HG02981 (cell line): Measurements from ENCODE around the gene ANKRD37.
"Not testable (repeated sequence)": the region's sequence is repeated elsewhere in the genome, so short reads cannot be mapped to it uniquely, and the experiment has no call there.

Source experiments
- ATAC-seq: cut with Tn5 transposase; IDR thresholded peaks from one replicate; pipeline ENCODE4 v1.9.1; 2021; ENCODE audit warnings: mild to moderate bottlenecking, moderate library complexity; ENCODE audit not compliant: unreplicated experiment

The ANKRD37 gene

GRCh38 chr4:185396724-185397385, at the start of gene ANKRD37:
TSS of gene ANKRD37 (plus strand) at chr4:185396841. CDS start at chr4:185396924, 83 bp downstream.
- ATAC-seq: no peak

- ATAC-seq: no peak
Measured at GRCh38 chr4:185346975-185347601, 49.6 kb upstream of the ANKRD37 start.

GRCh38 chr4:185351691-185352090, 45.0 kb upstream of the ANKRD37 start:
- no peak for ATAC-seq

GRCh38 chr4:185352202-185352601, 44.4 kb upstream of the ANKRD37 start:
- no peak for ATAC-seq

- ATAC-seq: no peak
Measured at GRCh38 chr4:185352741-185353140, 43.9 kb upstream of the ANKRD37 start.

- no peak for ATAC-seq
Measured at GRCh38 chr4:185357211-185357610, 39.4 kb upstream of the ANKRD37 start.

- ATAC-seq: no peak
Measured at GRCh38 chr4:185357733-185358440, 38.8 kb upstream of the ANKRD37 start.

GRCh38 chr4:185358514-185358913, 38.1 kb upstream of the ANKRD37 start:
- ATAC-seq: no peak

- no peak for ATAC-seq
Measured at GRCh38 chr4:185358959-185359358, 37.7 kb upstream of the ANKRD37 start.

- no peak for ATAC-seq
Measured at GRCh38 chr4:185359767-185360446, 36.7 kb upstream of the ANKRD37 start.

GRCh38 chr4:185361872-185362271, 34.8 kb upstream of the ANKRD37 start:
- ATAC-seq: no peak

- ATAC-seq: not testable (repeated sequence)
Measured at GRCh38 chr4:185362570-185362969, 34.1 kb upstream of the ANKRD37 start.

GRCh38 chr4:185363251-185363650, 33.4 kb upstream of the ANKRD37 start:
- no peak for ATAC-seq

GRCh38 chr4:185364886-185365285, 31.8 kb upstream of the ANKRD37 start:
- no peak for ATAC-seq

- ATAC-seq: no peak
Measured at GRCh38 chr4:185369731-185370130, 26.9 kb upstream of the ANKRD37 start.

GRCh38 chr4:185370268-185370949, 26.2 kb upstream of the ANKRD37 start:
- no peak for ATAC-seq

GRCh38 chr4:185371702-185372101, 24.9 kb upstream of the ANKRD37 start:
- no peak for ATAC-seq

- no peak for ATAC-seq
Measured at GRCh38 chr4:185374027-185374426, 22.6 kb upstream of the ANKRD37 start.

- ATAC-seq: no peak
Measured at GRCh38 chr4:185374573-185374972, 22.1 kb upstream of the ANKRD37 start.

- no peak for ATAC-seq
Measured at GRCh38 chr4:185378264-185378663, 18.4 kb upstream of the ANKRD37 start.
